Endothelial cell (in vitro differentiated cells): Measurements from ENCODE around the gene PKIG. TPM values are rescaled to one million over a fixed set of nuclear protein-coding genes. Genes with fewer than 3 reads are reported as not detected.

ENCODE experiments used
- DNase-seq: peaks from one replicate; pipeline ENCODE4 v3.0.0; 2021; ENCODE audit warnings: low spot score
- H3K27ac Mint-ChIP-seq: one replicate; pipeline ENCODE4 v1.8.0; 2021; ENCODE audit warnings: mixed read lengths, inconsistent platforms; ENCODE audit not compliant: unreplicated experiment
- H3K27me3 Mint-ChIP-seq: one replicate; pipeline ENCODE4 v1.8.0; 2021; ENCODE audit warnings: mild to moderate bottlenecking, moderate library complexity, mixed read lengths, inconsistent platforms; ENCODE audit not compliant: unreplicated experiment
- H3K36me3 Mint-ChIP-seq: one replicate; pipeline ENCODE4 v1.8.0; 2021; ENCODE audit warnings: mild to moderate bottlenecking, low read depth, mixed read lengths, inconsistent platforms; ENCODE audit not compliant: unreplicated experiment
- H3K4me1 Mint-ChIP-seq: one replicate; pipeline ENCODE4 v1.8.0; 2021; ENCODE audit warnings: mild to moderate bottlenecking, mixed read lengths, inconsistent platforms; ENCODE audit not compliant: unreplicated experiment
- H3K4me3 Mint-ChIP-seq: one replicate; pipeline ENCODE4 v1.8.0; 2021; ENCODE audit warnings: mild to moderate bottlenecking, mixed read lengths, inconsistent platforms; ENCODE audit not compliant: unreplicated experiment
- H3K9me3 Mint-ChIP-seq: one replicate; pipeline ENCODE4 v1.8.0; 2021; ENCODE audit warnings: mixed read lengths, inconsistent platforms; ENCODE audit not compliant: unreplicated experiment
- CTCF ChIP-seq: fragments of 200-600 bp; sonication (generic); IDR thresholded peaks from one replicate; pipeline ENCODE4 v1.5.0; 2021; ENCODE audit warnings: antibody characterized with exemption; ENCODE audit not compliant: unreplicated experiment
- total RNA-seq: library from RNA; stranded (reverse); fragmentation: NEBNext Ultra II Directional; extraction: Animal tissue kit (Norgen Biotek cat#: 25700); gene quantifications from one replicate; pipeline ENCODE4 v1.2.1, GENCODE V29; 2021; ENCODE audit not compliant: unreplicated experiment

The PKIG gene
- total RNA-seq, 1 donor from 2014 or later: 184 TPM

- no peak for DNase-seq
- peaks cover 10% of the 10 kb centered on the region for H3K4me1 Mint-ChIP-seq
- H3K9me3 Mint-ChIP-seq: no peaks in the 10 kb centered on the region
- H3K27me3 Mint-ChIP-seq: no peaks in the 10 kb centered on the region
- no peak overlapping the region for H3K4me3 Mint-ChIP-seq
- H3K27ac Mint-ChIP-seq: no peak overlapping the region
- no peaks in the 10 kb centered on the region for H3K36me3 Mint-ChIP-seq
- no peak for TF ChIP-seq CTCF
Measured at GRCh38 chr20:44540834-44541233, 41.5 kb upstream of the PKIG start.

- Mint-ChIP-seq H3K9me3 (no peaks in the 10 kb centered on the region), H3K27ac (no peak overlapping the region), H3K4me1 (peaks cover 3% of the 10 kb centered on the region), H3K27me3 (no peaks in the 10 kb centered on the region), H3K4me3 (no peak overlapping the region), H3K36me3 (no peaks in the 10 kb centered on the region)
- DNase-seq: no peak
- TF ChIP-seq CTCF: no peak
Measured at GRCh38 chr20:44541992-44542391, 40.4 kb upstream of the PKIG start.

- H3K9me3 Mint-ChIP-seq: no peaks in the 10 kb centered on the region
- no peak overlapping the region for H3K4me3 Mint-ChIP-seq
- no peaks in the 10 kb centered on the region for H3K36me3 Mint-ChIP-seq
- H3K4me1 Mint-ChIP-seq: peaks cover 3% of the 10 kb centered on the region
- DNase-seq: no peak
- no peak overlapping the region for H3K27ac Mint-ChIP-seq
- no peak for TF ChIP-seq CTCF
- H3K27me3 Mint-ChIP-seq: no peaks in the 10 kb centered on the region
Measured at GRCh38 chr20:44542890-44543289, 39.5 kb upstream of the PKIG start.

GRCh38 chr20:44543358-44543757 lies 39.0 kb upstream of the PKIG start:
- no peak for DNase-seq
- Mint-ChIP-seq H3K4me1 (peaks cover 3% of the 10 kb centered on the region), H3K9me3 (no peaks in the 10 kb centered on the region), H3K27ac (no peak overlapping the region), H3K27me3 (no peaks in the 10 kb centered on the region), H3K4me3 (no peak overlapping the region), H3K36me3 (no peaks in the 10 kb centered on the region)
- no peak for TF ChIP-seq CTCF

GRCh38 chr20:44544263-44544662 lies 38.1 kb upstream of the PKIG start:
- H3K36me3 Mint-ChIP-seq: no peaks in the 10 kb centered on the region
- no peak for TF ChIP-seq CTCF
- H3K4me3 Mint-ChIP-seq: no peak overlapping the region
- DNase-seq: no peak
- no peaks in the 10 kb centered on the region for H3K9me3 Mint-ChIP-seq
- peaks cover 3% of the 10 kb centered on the region for H3K4me1 Mint-ChIP-seq
- no peak overlapping the region for H3K27ac Mint-ChIP-seq
- peaks cover under 1% of the 10 kb centered on the region for H3K27me3 Mint-ChIP-seq
